Right atrium auricular region (tissue), 2 donors: ENCODE results near the gene PLCG1. TPM values are rescaled to one million over a fixed set of nuclear protein-coding genes. Genes with fewer than 3 reads are reported as not detected.
A peak's percentile ranks its signal among the peaks of the same experiment; 100 is the strongest.

ENCODE experiments used
- DNase-seq: peaks from one replicate; pipeline ENCODE4 v3.0.0-alpha.2; 2019; ENCODE audit warnings: low spot score
- H3K27ac ChIP-seq, 2 donors: fragments of 200-600 bp; sonication (generic); 1 replicate in 1 of 2; 2 replicates in 1 of 2; pipeline ENCODE4 v1.5.1; 2016 to 2019
- H3K27me3 ChIP-seq, 2 donors: fragments of 200-600 bp; sonication (generic); one replicate each; pipeline versions ENCODE4 v1.5.1 to v1.6.0; 2017 to 2019
- H3K36me3 ChIP-seq: fragments of 200-600 bp; sonication (generic); one replicate; pipeline ENCODE4 v1.5.1; 2016
- H3K4me1 ChIP-seq, 2 donors: fragments of 200-600 bp; sonication (generic); one replicate each; pipeline versions ENCODE4 v1.5.1 to v1.6.0; 2017 to 2019
- H3K4me3 ChIP-seq, 2 donors: fragments of 200-600 bp; sonication (generic); 1 replicate in 1 of 2; 2 replicates in 1 of 2; pipeline ENCODE4 v1.5.1; 2017 to 2019; ENCODE audit warnings: mild to moderate bottlenecking in 1 of 2, moderate library complexity in 1 of 2
- H3K9me3 ChIP-seq, 2 donors: fragments of 200-600 bp; sonication (generic); one replicate each; pipeline ENCODE4 v1.5.1; 2019
- CTCF ChIP-seq, 2 donors: fragments of 200-600 bp; sonication (generic); IDR thresholded peaks; one replicate each; pipeline ENCODE4 v1.5.1; 2019; ENCODE audit warnings: antibody characterized with exemption in 2 of 2
- total RNA-seq, 2 donors: library from RNA; depleted of rRNA; stranded (reverse); fragments of >200 nt; gene quantifications; one replicate each; pipeline ENCODE4 v1.1.0, GENCODE V29; 2016

Gene PLCG1
- total RNA-seq, 2 donors from 2014 or later = 24.1 to 59.5 TPM

GRCh38 chr20:41135187-41135887, 2.0 kb upstream of the PLCG1 start:
- DNase-seq = no peak
- Histone ChIP-seq H3K4me1 (peaks cover 0 to 36% of the 10 kb centered on the region in 2 donors), H3K27ac (peak overlapping the region; percentile 19 to 42), H3K36me3 (no peaks in the 10 kb centered on the region), H3K4me3 (no peak overlapping the region), H3K27me3 (no peaks in the 10 kb centered on the region), H3K9me3 (no peaks in the 10 kb centered on the region)
- peak; percentile 65 to 82 for TF ChIP-seq CTCF (IDR thresholded peaks at IDR 0.05)

GRCh38 chr20:41135888-41136679, 1.3 kb upstream of the PLCG1 start:
- TF ChIP-seq CTCF (IDR thresholded peaks at IDR 0.05) = no peak
- no peak for DNase-seq
- H3K36me3 ChIP-seq = no peaks in the 10 kb centered on the region
- peaks cover 0 to 44% of the 10 kb centered on the region in 2 donors for H3K4me1 ChIP-seq
- H3K9me3 ChIP-seq = no peaks in the 10 kb centered on the region
- H3K27me3 ChIP-seq = no peaks in the 10 kb centered on the region
- peak overlapping the region; percentile 94 to 96 for H3K27ac ChIP-seq
- H3K4me3 ChIP-seq = peak overlapping the region; percentile 81

GRCh38 chr20:41137614-41138474, 501 bp downstream of the PLCG1 start:
- TF ChIP-seq CTCF (IDR thresholded peaks at IDR 0.05) = no peak
- no peaks in the 10 kb centered on the region for H3K36me3 ChIP-seq
- no peaks in the 10 kb centered on the region for H3K27me3 ChIP-seq
- H3K4me1 ChIP-seq = peaks cover 0 to 62% of the 10 kb centered on the region in 2 donors
- H3K27ac ChIP-seq = peak overlapping the region; percentile 94 to 96
- peak overlapping the region; percentile 81 for H3K4me3 ChIP-seq
- H3K9me3 ChIP-seq = no peaks in the 10 kb centered on the region
- no peak for DNase-seq

- DNase-seq = no peak
- no peaks in the 10 kb centered on the region for H3K36me3 ChIP-seq
- H3K4me1 ChIP-seq = peaks cover 0 to 70% of the 10 kb centered on the region in 2 donors
- H3K9me3 ChIP-seq = no peaks in the 10 kb centered on the region
- peak overlapping the region; percentile 94 to 96 for H3K27ac ChIP-seq
- peak overlapping the region; percentile 81 for H3K4me3 ChIP-seq
- H3K27me3 ChIP-seq = no peaks in the 10 kb centered on the region
- no peak for TF ChIP-seq CTCF (IDR thresholded peaks at IDR 0.05)
Measured at GRCh38 chr20:41138475-41139226, 1.3 kb downstream of the PLCG1 start.
